GM21717 (cell line): ENCODE data around the gene SOX6.
"Not testable (repeated sequence)": the region's sequence is repeated elsewhere in the genome, so short reads cannot be mapped to it uniquely, and the experiment has no call there.

Source experiments
- ATAC-seq: cut with Tn5 transposase; IDR thresholded peaks from one replicate; pipeline ENCODE4 v1.9.1; 2021; ENCODE audit warnings: mild to moderate bottlenecking, moderate library complexity; ENCODE audit not compliant: unreplicated experiment

SOX6 gene

DNA sequence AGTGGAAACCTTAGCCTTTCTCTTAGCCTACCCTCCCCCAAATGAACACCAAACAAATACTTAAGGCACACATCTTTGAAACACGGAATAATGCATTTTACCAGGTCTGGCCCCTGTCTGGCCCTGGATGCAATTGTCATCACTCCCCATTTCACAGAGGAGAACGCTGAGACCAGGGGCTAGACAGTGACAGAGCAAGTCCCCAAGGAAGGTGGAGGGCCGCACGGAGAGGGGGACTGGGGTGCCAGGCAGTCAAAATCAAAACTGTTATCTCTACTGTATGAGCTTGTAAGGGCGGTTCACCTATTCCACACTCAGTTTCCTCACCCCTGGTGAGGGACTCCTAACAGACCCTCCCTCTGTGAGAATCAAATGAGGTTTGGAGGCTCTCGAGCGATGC lies 414.2 kb downstream of the SOX6 start:
- ATAC-seq = no peak

DNA sequence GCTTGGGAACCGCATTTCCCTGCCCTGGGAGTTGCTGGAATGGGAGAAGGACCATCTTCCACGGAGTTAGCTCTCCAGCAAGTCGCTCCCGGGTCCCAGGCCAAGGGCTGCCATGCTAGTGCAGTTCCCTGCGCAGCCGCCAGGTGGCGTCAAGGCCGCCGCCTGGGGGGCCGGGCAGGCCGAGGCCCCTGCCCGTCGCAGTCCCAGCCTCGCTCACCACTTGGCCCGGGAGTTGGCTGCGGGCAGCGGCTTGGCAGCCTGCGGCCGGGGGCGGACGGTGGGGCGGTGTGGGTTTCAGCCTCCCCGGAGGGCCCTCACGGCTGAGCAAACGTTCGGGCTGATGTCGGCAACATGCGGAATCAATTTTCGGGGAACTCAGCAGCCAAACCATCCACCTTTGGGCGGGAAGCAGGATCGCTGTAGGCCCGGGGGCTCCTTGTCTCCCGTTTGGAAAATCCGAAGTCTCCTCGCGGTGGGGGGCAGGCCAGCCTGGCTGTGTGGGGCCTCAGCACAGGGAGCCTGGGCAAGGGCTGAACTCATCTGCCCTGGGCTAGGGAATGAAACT lies 415.1 kb downstream of the SOX6 start:
- peak; percentile 59 for ATAC-seq

DNA sequence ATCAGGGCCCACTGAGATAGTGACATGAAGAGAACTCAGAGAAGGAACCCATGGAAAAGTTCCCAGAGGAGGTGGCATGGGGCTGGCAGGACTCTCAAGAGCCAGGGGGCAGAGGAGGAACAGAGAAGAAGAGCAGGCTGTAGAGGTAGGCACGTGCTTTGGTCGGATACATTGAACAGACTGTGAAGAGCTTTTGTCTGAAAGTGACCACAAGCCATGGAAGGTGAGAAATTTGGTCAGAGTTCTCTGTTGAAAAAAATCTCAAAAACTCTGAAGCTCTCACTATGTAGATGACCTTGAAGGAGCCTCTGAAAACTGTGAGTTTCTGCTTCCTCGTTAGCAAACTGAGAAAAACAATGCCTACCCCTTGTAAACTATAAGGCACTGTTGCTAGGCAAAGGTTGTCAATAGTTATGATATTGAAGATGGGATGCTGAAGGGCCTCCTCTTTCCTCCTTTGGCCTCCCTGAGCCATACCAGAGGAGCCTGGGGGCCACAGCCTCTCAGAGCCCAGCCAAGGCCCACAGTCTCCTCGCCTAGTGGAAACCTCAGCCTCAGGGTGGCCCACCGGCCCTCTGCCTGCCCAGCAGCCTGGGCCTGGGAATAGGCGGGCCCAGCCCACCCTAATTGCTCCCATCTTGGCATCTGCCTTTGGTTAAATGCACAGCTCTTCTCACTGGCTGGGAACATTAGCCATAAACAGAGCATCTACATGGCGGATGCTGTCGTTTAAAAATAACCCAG lies 415.7 kb downstream of the SOX6 start:
- ATAC-seq = no peak

DNA sequence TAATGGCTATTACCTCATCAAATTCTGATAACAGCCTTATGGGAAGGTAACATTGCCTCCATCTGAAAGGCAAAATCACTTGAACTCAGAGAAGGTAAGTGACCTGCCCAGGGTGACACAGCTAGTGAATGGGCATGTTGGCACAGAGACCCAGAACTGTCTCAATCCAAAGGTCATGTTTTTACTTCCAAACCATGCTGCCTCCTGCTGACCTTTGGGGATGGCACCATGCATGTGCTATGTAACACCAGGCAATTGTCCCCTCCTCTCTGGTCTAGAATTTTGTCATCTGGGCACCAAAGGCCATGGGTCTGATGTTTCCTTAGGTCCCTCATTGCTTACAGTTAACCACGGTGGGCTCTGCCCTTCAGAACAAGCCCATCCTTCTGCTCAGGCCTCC lies 417.4 kb downstream of the SOX6 start:
- no peak for ATAC-seq

DNA sequence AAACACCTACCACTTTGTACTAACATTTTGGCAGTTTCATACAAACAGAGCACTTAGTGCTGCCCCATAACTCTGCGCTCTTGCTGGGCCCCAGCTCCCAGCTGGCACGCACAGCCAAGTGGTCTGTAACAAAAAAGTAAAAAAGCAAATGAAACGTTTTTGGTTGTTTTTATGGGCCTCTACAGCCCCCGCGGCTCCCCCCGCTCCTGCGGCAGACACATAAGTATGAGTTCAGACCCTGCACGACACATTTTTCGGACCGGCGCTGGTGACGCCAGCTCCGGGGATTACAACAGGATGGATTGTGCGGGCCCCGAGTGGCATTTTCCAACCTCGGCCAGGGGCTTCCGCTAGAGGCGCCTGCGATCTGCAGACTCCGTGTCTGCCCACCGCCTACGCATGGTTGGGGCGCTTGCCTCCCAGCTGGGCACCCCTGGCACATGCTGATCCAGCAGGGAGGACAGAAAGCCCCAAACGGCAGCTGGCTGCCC lies 418.2 kb downstream of the SOX6 start:
- ATAC-seq = no peak

DNA sequence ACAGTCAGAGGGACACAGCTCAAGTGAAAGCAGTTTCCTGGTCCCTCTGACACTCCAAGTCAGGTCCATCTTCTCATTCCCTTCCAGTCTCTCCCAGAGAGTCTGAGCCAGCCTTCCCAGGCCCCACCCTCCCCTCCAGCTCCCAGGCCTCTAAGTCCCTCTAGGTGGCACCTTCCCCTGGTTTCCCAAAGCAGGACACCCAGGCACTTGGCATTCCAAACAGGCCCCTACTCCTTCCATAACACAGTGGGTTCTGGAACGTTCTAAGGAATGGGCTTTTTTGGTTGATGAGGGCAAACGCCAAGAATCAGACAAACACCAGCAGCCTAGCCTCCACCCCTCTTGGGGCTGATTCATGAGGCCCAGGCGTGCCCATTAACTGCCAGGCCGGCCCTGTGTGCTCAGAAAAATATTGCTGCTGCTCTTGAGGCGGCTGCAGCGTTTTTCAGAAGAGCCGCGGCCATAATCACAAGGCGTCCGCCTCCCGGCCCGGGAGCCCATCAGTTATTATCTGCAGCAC lies 418.7 kb downstream of the SOX6 start:
- no peak for ATAC-seq

DNA sequence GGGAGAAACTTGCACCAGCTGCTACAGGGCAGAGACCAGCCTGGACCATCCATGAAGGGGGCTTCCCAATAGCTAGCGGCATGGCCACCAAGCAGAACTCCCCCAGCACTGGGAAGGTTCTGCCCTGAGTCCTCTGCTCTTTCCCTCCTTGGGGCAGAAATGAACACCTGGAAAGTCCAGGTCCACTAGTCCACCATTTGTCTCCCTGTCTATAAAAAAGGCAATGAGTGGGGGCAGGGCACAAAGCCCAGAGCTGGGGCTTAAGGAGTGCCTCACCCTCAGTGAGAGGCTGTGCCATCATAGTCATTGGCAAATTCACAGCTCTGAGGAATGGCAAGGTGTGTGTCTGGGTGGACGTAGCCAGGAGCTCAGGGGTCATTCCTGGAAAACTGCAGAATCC lies 420.3 kb downstream of the SOX6 start:
- ATAC-seq = no peak

DNA sequence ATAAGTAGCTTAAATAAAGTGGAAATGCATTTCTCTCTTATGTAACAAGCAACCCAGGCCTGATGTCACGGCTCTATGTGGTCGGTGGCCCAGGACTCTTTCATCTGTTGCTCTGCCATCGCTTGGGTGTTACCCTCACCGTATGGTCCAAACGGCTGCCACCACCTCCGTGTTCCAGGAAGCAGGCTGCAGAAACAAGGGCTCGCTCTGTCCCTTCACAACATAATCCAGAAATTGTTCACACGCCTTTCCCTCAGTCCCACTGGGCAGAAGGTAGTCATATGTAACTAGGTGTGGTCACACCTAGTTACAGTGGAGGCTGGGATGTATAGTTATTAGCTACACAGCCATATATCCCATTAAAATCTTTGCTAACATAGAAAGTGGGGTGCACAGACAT lies 421.0 kb downstream of the SOX6 start:
- no peak for ATAC-seq

DNA sequence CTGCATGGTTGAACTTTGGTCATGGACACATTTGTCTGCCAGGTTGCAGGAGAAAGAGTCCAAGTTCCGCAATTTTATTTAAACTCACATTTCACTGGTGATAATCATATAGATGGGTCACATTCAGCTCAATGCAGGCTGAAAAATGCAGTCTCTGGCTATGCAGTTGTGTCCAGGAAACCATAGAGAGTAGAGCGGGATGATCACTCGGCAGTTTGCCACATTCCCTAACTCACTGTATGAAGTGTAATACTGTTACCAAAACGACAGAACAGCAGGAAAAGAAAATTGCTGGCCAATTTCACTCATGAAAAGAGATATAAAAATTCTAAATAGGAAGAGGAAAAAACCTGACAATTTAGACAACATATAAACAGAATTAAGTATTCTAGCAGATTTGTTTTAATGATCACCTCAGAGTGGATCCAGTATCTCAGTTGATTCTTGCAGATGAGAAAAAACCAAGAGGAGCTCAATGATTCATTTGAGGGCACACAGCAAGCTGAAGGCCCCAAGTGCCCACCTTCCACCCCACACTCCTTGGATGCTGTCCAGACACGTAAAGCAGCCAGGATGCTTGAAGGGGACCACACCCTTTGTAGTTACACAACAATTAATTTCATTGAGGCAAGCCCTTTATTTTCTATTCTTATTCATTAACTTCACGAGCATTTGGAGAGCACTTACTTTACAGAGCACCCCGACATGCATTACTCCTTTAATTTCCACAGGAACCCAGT lies 422.3 kb downstream of the SOX6 start:
- ATAC-seq = no peak

DNA sequence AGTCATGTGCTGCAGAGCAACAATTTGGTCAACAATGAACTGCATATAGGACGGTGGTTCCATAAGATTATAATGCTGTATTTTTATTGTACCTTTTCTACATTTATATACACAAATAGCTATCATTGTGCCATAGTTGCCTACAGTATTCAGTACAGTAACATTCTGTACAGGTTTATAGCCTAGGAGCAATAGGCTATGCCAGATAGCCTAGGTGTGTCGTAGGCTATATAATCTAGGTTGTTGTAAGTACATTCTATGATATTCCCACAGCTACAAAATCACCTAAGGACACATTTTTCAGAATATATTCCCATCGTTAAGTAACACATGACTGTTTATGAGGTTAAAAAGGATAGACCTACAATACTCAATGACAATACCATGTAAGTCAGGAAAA lies 423.9 kb downstream of the SOX6 start:
- ATAC-seq = no peak

DNA sequence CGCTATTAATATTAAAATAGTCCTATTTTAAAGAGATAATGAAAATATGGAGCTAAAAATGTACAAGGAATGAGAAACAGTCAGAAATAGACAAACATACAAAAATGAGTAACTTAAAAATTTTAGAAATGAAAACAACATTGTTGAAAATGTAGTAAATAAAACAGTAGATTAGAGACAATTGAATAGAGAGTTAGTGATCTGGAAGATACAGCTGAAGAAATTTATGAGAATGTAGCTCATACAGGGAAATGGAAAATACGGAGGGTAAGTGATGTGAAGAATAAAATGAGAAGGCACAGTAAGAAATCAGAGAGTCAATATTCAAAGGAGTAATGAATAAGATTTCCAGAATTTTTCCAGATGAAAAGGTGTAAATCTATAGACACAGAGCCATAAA lies 424.8 kb downstream of the SOX6 start:
- no peak for ATAC-seq

DNA sequence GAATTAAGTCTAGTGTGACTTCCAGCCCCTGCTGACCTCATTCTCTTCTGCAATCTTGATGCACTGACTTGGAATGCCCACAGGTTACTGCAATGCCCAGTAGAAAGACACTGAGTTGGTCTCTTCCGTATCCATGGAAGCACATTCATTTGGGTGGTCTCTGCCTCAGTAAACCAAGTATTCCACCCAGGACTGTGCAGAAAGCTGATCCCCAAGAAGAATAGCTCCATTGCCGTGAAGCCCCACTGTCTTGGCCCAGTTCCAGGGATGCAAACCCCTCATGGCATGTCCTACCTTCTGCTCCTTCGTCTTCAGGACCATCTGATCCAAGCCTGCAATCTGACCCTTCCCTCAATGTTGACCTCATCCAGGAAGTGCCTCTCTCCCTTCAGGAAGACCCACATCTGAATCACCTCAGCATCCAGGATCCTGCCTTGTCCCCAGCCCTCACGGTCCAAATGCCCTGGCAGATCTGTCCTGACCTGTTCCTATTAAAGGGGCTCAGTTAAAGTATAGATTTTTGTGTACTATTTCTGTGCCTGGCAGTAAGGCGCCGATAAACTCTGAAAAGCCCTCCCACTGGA lies 425.8 kb downstream of the SOX6 start:
- no peak for ATAC-seq

DNA sequence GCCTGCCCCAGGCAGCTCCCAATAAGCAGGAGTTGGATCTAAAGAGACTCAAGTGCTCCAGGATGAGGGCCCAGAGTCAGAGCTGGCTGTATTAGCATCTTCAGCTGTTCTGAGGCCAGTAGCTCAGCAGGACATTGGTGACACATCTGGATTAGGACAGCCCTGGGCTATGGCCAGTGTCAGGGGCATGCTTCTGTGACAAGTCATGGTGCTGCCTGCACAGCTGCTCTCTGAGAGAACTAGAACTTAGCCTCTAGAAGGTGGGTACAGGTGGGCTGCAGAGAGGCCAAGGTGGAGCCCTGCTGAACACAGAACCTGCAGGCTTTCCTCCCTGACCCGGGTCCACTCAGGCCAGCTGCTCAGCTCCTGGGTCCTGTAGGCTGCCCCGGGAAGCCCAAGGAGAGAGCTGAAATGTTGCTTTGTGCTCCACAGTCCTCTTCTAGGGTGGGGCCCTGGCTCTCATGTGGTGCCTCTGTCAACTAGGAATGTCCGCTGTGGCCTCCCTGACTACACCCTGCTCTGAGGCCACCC lies 426.9 kb downstream of the SOX6 start:
- no peak for ATAC-seq

DNA sequence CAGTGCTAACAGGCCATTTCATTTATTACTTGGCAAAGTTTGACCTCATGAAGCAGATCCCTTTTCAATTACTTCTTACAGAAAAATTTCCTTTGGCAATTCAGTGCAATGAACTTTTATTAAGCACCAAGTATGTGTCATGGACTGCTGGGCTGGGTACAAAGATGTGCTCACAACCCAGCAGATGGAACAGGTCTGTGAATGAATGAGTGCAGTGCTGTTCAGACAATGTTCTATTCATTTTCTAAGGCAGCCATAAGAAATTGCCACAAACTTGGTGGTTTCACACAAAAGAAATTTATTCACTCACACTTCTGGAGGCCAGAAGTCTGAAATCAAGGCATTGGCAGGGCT lies 428.5 kb downstream of the SOX6 start:
- no peak for ATAC-seq

DNA sequence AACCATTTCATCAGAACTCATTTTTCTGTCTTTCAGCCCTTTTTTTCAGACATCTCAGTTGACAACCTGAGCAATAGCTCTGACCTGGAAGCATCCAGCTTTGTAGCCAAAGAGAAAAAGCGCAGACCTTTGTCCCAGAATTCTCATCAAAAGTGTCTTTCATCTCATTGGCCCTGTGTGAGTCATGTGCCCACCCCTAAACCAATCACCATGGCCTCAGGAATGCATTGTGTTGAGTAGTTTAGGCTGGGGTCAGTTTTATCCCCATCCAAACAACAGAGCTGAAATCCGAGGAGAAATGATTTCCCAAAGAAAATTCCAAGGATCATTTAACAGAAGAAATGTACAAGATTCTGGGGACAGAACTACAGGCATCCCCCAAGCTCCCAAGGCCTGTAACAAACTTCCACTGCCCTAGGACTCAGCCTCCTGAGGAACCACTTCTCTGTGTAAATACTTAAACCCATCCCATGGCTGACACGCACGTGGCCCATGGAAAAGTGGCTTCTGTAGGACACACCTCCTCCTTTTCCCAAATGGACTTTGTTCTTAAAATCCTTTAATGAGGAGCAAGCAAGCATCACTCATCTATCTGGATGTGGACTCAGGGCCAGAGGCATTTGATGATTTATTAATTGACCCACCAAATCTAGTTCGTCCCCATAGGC lies 429.0 kb downstream of the SOX6 start:
- no peak for ATAC-seq

DNA sequence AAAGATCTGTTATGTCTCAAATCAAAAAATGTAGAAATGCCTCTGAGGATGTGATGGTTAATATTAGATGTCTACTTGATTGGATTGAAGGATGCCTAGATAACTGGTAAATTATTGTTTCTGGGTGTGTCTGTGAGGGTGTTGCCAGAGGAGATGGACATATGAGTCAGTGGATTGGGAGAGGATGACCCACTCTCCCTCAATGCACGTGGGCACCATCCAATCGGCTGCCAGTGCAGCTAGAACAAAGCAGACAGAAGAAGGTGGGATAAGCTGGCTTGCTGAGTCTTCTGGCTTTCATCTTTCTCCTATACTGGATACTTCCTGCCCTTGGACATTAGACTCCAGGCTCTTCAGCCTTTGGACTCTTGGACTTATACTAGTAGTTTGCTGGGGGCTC lies 430.3 kb downstream of the SOX6 start:
- ATAC-seq = no peak

DNA sequence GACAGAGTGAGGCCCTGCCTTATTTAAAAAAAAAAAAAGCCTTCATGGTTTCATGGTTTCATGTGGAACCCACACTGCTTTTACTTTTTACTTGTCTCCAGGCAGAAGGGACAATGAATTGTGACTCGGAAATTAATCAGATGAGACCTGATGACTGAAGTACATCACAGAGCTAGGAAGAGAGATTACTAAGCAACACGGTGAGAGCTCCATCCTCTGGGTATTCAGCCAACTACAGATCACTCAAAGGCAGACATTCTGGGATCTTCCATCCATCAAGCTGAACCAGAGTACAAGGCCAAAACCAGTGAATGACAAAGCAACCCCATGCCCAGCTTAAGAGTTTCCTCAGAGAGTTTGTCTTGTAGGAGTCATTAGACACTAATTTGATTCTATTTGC lies 433.2 kb downstream of the SOX6 start:
- no peak for ATAC-seq

DNA sequence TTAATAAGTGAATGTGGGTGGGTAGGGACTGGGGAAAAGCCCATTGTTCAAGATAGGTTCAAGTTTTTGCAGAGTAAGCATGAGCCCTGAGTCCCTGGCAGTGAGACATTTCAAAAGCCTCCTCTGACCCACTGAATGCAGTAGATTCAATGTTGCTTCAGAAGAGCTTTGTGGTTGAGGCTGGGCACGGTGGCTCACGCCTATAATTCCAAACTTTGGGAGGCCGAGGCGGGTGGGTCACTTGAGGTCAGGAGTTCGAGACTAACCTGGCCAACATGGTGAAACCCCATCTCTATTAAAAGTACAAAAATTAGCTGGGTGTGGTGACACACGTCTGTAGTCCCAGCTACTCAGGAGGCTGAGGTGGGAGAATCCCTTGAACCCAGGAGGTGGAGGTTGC lies 433.6 kb downstream of the SOX6 start:
- not testable (repeated sequence) for ATAC-seq

DNA sequence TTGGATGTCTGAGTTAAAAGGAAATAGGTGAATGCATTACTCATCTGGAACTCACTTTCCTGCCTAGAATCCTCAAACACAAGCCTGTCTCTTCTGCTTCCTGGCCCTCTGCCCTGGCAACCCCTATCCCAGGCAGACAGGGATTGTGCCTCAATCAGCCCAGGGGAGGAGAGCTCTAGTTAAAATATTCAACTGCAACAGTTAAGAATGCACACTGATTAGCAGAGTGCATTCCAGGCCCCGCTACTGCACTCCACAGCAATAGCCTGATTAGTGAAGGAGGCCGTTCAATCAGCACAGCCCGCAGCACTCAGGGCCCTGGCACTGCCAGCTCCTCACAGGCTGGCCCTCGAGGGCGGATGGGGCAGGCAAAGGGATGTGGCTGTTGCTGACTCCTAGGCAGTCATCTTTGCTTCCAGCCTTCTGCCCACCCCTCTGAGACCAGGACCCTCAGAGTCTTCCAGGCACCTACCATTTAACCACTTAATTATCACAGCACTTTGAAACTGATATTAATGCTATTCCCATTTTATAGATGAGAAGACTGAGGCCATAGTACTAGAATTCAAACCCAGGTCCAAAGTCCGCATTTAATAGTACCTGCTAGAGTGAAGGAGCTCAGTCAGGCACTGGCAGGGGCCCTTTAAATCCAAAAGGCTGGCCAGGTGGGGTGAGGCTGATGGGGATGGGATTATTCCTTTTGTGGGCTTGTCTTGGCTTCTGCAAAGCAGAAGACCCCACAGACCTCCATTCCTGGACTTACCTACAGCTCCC lies 435.3 kb downstream of the SOX6 start:
- ATAC-seq = no peak

DNA sequence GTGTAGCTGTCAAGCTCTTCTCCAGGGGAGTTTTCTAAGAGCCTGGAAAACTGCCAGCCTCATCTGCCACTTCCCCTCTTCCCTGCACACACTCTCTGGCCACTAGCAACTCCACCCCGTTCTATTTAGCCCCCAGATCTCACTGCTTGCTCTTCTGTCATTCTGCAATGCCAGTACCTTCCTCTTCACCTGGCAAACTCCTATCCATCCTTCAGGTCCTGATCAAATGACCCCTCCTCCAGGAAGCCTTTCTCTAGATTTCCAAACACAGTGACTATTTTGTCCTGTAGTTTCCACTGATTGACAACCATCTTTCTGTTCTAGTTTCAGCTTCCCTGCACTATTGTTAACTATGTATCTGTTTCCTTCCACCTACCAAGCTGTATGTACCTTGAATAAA lies 437.7 kb downstream of the SOX6 start:
- ATAC-seq = no peak
